Left lung (tissue), 10 donors: ENCODE data around the gene PPP2R2B. TPM values are rescaled to one million over a fixed set of nuclear protein-coding genes. Genes with fewer than 3 reads are reported as not detected.

Source experiments
- ATAC-seq: fragments of 200-7000 bp; cut with Tn5 transposase; one replicate; pipeline ENCODE4 v1.9.1; 2020; ENCODE audit warnings: moderate library complexity
- DNase-seq, 4 donors: peaks; one replicate each; pipeline ENCODE4 v3.0.0-alpha.2; 2013 to 2020
- H3K27ac ChIP-seq, 2 donors: fragments of 200-600 bp; sonication (generic) in 1 of 2; one replicate each; pipeline versions ENCODE4 v1.5.0 to v1.8.0; 2020 to 2021
- H3K27me3 ChIP-seq, 2 donors: fragments of 200-600 bp; sonication (generic) in 1 of 2; one replicate each; pipeline versions ENCODE4 v1.5.0 to v1.8.0; 2020 to 2021
- H3K36me3 ChIP-seq, 2 donors: fragments of 200-600 bp; sonication (generic) in 1 of 2; one replicate each; pipeline versions ENCODE4 v1.5.0 to v1.8.0; 2020 to 2021
- H3K4me1 ChIP-seq, 2 donors: fragments of 200-600 bp; one replicate each; pipeline ENCODE4 v1.8.0; 2021
- H3K4me3 ChIP-seq, 2 donors: fragments of 200-600 bp; sonication (generic) in 1 of 2; one replicate each; pipeline versions ENCODE4 v1.5.0 to v1.8.0; 2020 to 2021; ENCODE audit warnings: mild to moderate bottlenecking in 1 of 2
- H3K9me3 ChIP-seq, 2 donors: fragments of 200-600 bp; sonication (generic) in 1 of 2; one replicate each; pipeline versions ENCODE4 v1.5.0 to v1.8.0; 2020 to 2021
- CTCF ChIP-seq, 2 donors: fragments of 200-600 bp; sonication (generic) in 1 of 2; IDR thresholded peaks; one replicate each; pipeline versions ENCODE4 v1.5.0 to v1.8.0; 2021; ENCODE audit warnings: antibody characterized with exemption in 2 of 2
- intact Hi-C, 2 donors: fragments of 100-400 bp; cut with DNase I; formaldehyde crosslinking; loops; one replicate each; pipeline versions ENCODE4 v1.11.2 to v1.14.2; 2022
- polyA plus RNA-seq, 6 donors: library from polyadenylated mRNA; unstranded; fragments of 120-200 nt; gene quantifications; one replicate each; pipeline ENCODE4 v1.2.1, GENCODE V29; 2013; ENCODE audit not compliant: insufficient read length in 6 of 6
- total RNA-seq, 2 donors: library from RNA; stranded (reverse); fragmentation: NEBNext Ultra II Directional; extraction: Animal tissue kit (Norgen Biotek cat#: 25700); gene quantifications; one replicate each; pipeline ENCODE4 v1.2.1, GENCODE V29; 2021
- donor health status: DM: no; HTN: yes; CAD: no.
- donor health status: DM: no; HTN: no; CAD: no.

The PPP2R2B gene
- total and polyA plus RNA-seq, 8 donors, result 0.23 to 1.5 (median 0.43) TPM

GRCh38 chr5:146917931-146918330, 39.4 kb upstream of the PPP2R2B start:
- Histone ChIP-seq H3K27me3 (no peaks in the 10 kb centered on the region), H3K9me3 (no peaks in the 10 kb centered on the region), H3K36me3 (no peaks in the 10 kb centered on the region), H3K4me3 (no peak overlapping the region), H3K27ac (no peak overlapping the region), H3K4me1 (no peaks in the 10 kb centered on the region)
- no peak for TF ChIP-seq CTCF (IDR thresholded peaks at IDR 0.05)
- intact Hi-C loops, result no loop called here
- DNase-seq, result no peak
- no peak for ATAC-seq

DNA sequence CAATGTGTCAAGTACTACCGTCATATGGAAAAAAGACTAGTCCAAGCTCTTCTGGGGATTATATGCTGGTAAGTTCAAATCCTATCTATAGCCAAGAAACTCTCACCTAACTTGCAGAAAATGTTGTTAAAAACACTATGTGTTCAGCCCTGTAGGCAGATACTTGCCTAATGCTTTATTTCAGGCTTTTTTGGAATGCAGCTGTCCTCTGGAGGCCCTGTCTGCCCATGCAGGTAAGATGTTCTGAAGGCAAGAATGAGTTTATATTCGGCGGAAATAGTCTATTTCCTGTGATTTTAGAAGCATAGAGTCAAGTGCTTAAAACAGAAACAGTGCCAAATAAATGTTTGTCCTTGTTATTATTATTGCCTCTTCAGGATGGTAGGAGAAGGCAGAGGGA, 34.3 kb upstream of the PPP2R2B start:
- H3K4me1 ChIP-seq, result no peaks in the 10 kb centered on the region
- H3K4me3 ChIP-seq, result no peak overlapping the region
- no peak overlapping the region for H3K27ac ChIP-seq
- ATAC-seq (no peak), DNase-seq (no peak)
- intact Hi-C loops, result no loop called here
- no peaks in the 10 kb centered on the region for H3K27me3 ChIP-seq
- TF ChIP-seq CTCF (IDR thresholded peaks at IDR 0.05), result no peak
- no peaks in the 10 kb centered on the region for H3K36me3 ChIP-seq
- H3K9me3 ChIP-seq, result no peaks in the 10 kb centered on the region

- DNase-seq, result no peak
- H3K4me1 ChIP-seq, result no peaks in the 10 kb centered on the region
- H3K36me3 ChIP-seq, result no peaks in the 10 kb centered on the region
- no peak for TF ChIP-seq CTCF (IDR thresholded peaks at IDR 0.05)
- H3K27ac ChIP-seq, result no peak overlapping the region
- H3K4me3 ChIP-seq, result no peak overlapping the region
- intact Hi-C loops, result no loop called here
- ATAC-seq, result no peak
- H3K9me3 ChIP-seq, result no peaks in the 10 kb centered on the region
- no peaks in the 10 kb centered on the region for H3K27me3 ChIP-seq
These were observed 31.7 kb upstream of the PPP2R2B start for GRCh38 chr5:146910239-146910638.

GRCh38 chr5:146909255-146910068, 30.9 kb upstream of the PPP2R2B start:
- no peak overlapping the region for H3K27ac ChIP-seq
- no peak overlapping the region for H3K4me3 ChIP-seq
- no peaks in the 10 kb centered on the region for H3K27me3 ChIP-seq
- H3K36me3 ChIP-seq, result no peaks in the 10 kb centered on the region
- ATAC-seq (no peak), DNase-seq (no peak)
- H3K4me1 ChIP-seq, result no peaks in the 10 kb centered on the region
- no peaks in the 10 kb centered on the region for H3K9me3 ChIP-seq
- intact Hi-C loops, result no loop called here
- TF ChIP-seq CTCF (IDR thresholded peaks at IDR 0.05), result no peak

- Histone ChIP-seq H3K9me3 (no peaks in the 10 kb centered on the region), H3K27ac (no peak overlapping the region), H3K4me3 (no peak overlapping the region), H3K36me3 (no peaks in the 10 kb centered on the region), H3K4me1 (no peaks in the 10 kb centered on the region), H3K27me3 (no peaks in the 10 kb centered on the region)
- intact Hi-C loops, result no loop called here
- ATAC-seq (no peak), DNase-seq (no peak)
- TF ChIP-seq CTCF (IDR thresholded peaks at IDR 0.05), result no peak
These were observed 28.2 kb upstream of the PPP2R2B start for GRCh38 chr5:146906803-146907202.
